H9 (cell line): ENCODE measurements around the gene NEDD4L. TPM values are rescaled to one million over a fixed set of nuclear protein-coding genes. Genes with fewer than 3 reads are reported as not detected.

Source experiments
- DNase-seq: peaks from one replicate; pipeline ENCODE4 v3.0.0-alpha.2; 2017
- H2AFZ ChIP-seq: one replicate; pipeline ENCODE4 v1.6.1; 2013; ENCODE audit warnings: mild to moderate bottlenecking, low read length, control low read depth, moderate library complexity
- H2AK5ac ChIP-seq: 2 replicates; pipeline ENCODE4 v1.6.1; 2013; ENCODE audit warnings: low read length, control low read depth, mixed read lengths; ENCODE audit not compliant: insufficient read length
- H2BK120ac ChIP-seq: one replicate; pipeline ENCODE4 v1.6.1; 2013; ENCODE audit warnings: low read depth, mild to moderate bottlenecking, low read length, control low read depth, inconsistent platforms; ENCODE audit not compliant: poor library complexity, severe bottlenecking
- H2BK12ac ChIP-seq: 2 replicates; pipeline ENCODE4 v1.6.1; 2013; ENCODE audit warnings: low read length, control low read depth, mixed read lengths, low read depth; ENCODE audit not compliant: insufficient read length
- H2BK15ac ChIP-seq: 2 replicates; pipeline ENCODE4 v1.6.1; 2013; ENCODE audit warnings: low read depth, low read length, control low read depth
- H2BK20ac ChIP-seq: one replicate; pipeline ENCODE4 v1.6.1; 2013; ENCODE audit warnings: low read depth, mild to moderate bottlenecking, low read length, control low read depth, inconsistent platforms; ENCODE audit not compliant: poor library complexity, severe bottlenecking
- H2BK5ac ChIP-seq: 2 replicates; pipeline ENCODE4 v1.6.1; 2013; ENCODE audit warnings: low read length, control low read depth, mixed read lengths; ENCODE audit not compliant: insufficient read length
- H3K14ac ChIP-seq: 2 replicates; pipeline ENCODE4 v1.6.1; 2013; ENCODE audit warnings: low read length, control low read depth; ENCODE audit not compliant: insufficient read depth
- H3K18ac ChIP-seq: 2 replicates; pipeline ENCODE4 v1.6.1; 2013; ENCODE audit warnings: low read depth, mild to moderate bottlenecking, mixed read lengths, low read length, control low read depth; ENCODE audit not compliant: insufficient read length
- H3K23ac ChIP-seq: 2 replicates; pipeline ENCODE4 v1.6.1; 2013; ENCODE audit warnings: low read length, control low read depth, mixed read lengths, low read depth; ENCODE audit not compliant: insufficient read length
- H3K23me2 ChIP-seq: 2 replicates; pipeline ENCODE4 v1.6.1; 2013; ENCODE audit warnings: low read depth, mild to moderate bottlenecking, mixed read lengths, low read length, control low read depth; ENCODE audit not compliant: insufficient read length, poor library complexity, severe bottlenecking
- H3K27ac ChIP-seq: 2 replicates; pipeline ENCODE4 v1.5.1; 2013; ENCODE audit warnings: low read length, control low read depth, mixed read lengths, low read depth; ENCODE audit not compliant: insufficient read length
- H3K27me3 ChIP-seq: 2 replicates; pipeline ENCODE4 v1.6.1; 2013; ENCODE audit warnings: low read length, control low read depth, inconsistent platforms; ENCODE audit not compliant: insufficient read depth
- H3K4ac ChIP-seq: 2 replicates; pipeline ENCODE4 v1.6.1; 2013; ENCODE audit warnings: low read depth, mild to moderate bottlenecking, control low read depth, inconsistent platforms, low read length, moderate library complexity
- H3K4me1 ChIP-seq: 2 replicates; pipeline ENCODE4 v1.6.1; 2013; ENCODE audit warnings: low read length, control low read depth, inconsistent platforms; ENCODE audit not compliant: insufficient read depth
- H3K4me2 ChIP-seq: 2 replicates; pipeline ENCODE4 v1.6.1; 2013; ENCODE audit warnings: low read length, control low read depth, mixed read lengths; ENCODE audit not compliant: insufficient read length, insufficient read depth
- H3K56ac ChIP-seq: 2 replicates; pipeline ENCODE4 v1.6.1; 2013; ENCODE audit warnings: low read depth, mild to moderate bottlenecking, mixed read lengths, low read length, control low read depth; ENCODE audit not compliant: insufficient read length
- H3K79me1 ChIP-seq: 2 replicates; pipeline ENCODE4 v1.6.1; 2013; ENCODE audit warnings: low read depth, mild to moderate bottlenecking, moderate library complexity, low read length, control low read depth, inconsistent platforms; ENCODE audit not compliant: insufficient read depth, poor library complexity, severe bottlenecking
- H3K79me2 ChIP-seq: 2 replicates; pipeline ENCODE4 v1.6.1; 2013; ENCODE audit warnings: low read length, control low read depth, inconsistent platforms; ENCODE audit not compliant: insufficient read depth
- H3K9ac ChIP-seq: 2 replicates; pipeline ENCODE4 v1.6.1; 2013; ENCODE audit warnings: low read length, control low read depth, mixed read lengths; ENCODE audit not compliant: insufficient read length; ENCODE audit errors: extremely low read depth
- H3K9me3 ChIP-seq: one replicate; pipeline ENCODE4 v1.6.1; 2013; ENCODE audit warnings: low read depth, low read length, inconsistent platforms; ENCODE audit not compliant: control insufficient read depth
- H3T11ph ChIP-seq: one replicate; pipeline ENCODE4 v1.6.1; 2013; ENCODE audit warnings: mild to moderate bottlenecking, low read length, control low read depth, inconsistent platforms
- H4K20me1 ChIP-seq: one replicate; pipeline ENCODE4 v1.6.1; 2013; ENCODE audit not compliant: control insufficient read depth, insufficient read length, insufficient read depth
- H4K5ac ChIP-seq: 2 replicates; pipeline ENCODE4 v1.6.1; 2013; ENCODE audit warnings: low read depth, mild to moderate bottlenecking, mixed read lengths, low read length, control low read depth; ENCODE audit not compliant: insufficient read length
- H4K8ac ChIP-seq: replicated peaks from 2 replicates; pipeline ENCODE4 v1.6.1; 2013; ENCODE audit warnings: low read length, control low read depth, mixed read lengths, low read depth; ENCODE audit not compliant: insufficient read length
- H4K91ac ChIP-seq: 2 replicates; pipeline ENCODE4 v1.6.1; 2013; ENCODE audit warnings: low read depth, mild to moderate bottlenecking, moderate library complexity, mixed read lengths, low read length, control low read depth; ENCODE audit not compliant: insufficient read length
- H3K27ac Mint-ChIP-seq, 3 experiments: 2 replicates in 2 of 3; 3 replicates in 1 of 3; pipeline ENCODE4 v1.8.0; 2020 to 2021; ENCODE audit warnings: mixed read lengths in 3 of 3, mild to moderate bottlenecking in 1 of 3, moderate library complexity in 1 of 3
- H3K27me3 Mint-ChIP-seq: 2 replicates; pipeline ENCODE4 v1.8.0; 2021; ENCODE audit warnings: low read depth, mild to moderate bottlenecking, moderate library complexity, mixed read lengths
- H3K36me3 Mint-ChIP-seq, 3 experiments: 2 replicates in 2 of 3; 3 replicates in 1 of 3; pipeline ENCODE4 v1.8.0; 2020 to 2021; ENCODE audit warnings: low read depth in 3 of 3, mixed read lengths in 3 of 3; ENCODE audit not compliant: insufficient read depth in 1 of 3
- H3K4me1 Mint-ChIP-seq, 2 experiments: 2 replicates each; pipeline ENCODE4 v1.8.0; 2020; ENCODE audit warnings: mixed read lengths in 2 of 2
- H3K4me3 Mint-ChIP-seq, 2 experiments: 2 replicates in 1 of 2; 3 replicates in 1 of 2; pipeline ENCODE4 v1.8.0; 2020 to 2021; ENCODE audit warnings: mild to moderate bottlenecking in 2 of 2, mixed read lengths in 2 of 2, moderate library complexity in 1 of 2
- H3K9me3 Mint-ChIP-seq, 2 experiments: 2 replicates in 1 of 2; 3 replicates in 1 of 2; pipeline ENCODE4 v1.8.0; 2020; ENCODE audit warnings: mild to moderate bottlenecking in 2 of 2, mixed read lengths in 2 of 2, moderate library complexity in 1 of 2
- WGBS: extraction: QIAGEN DNeasy Blood & Tissue Kit; methylation state at CpG from one replicate; pipeline ENCODE4 v1.1.7; 2013; ENCODE audit warnings: missing lambda C conversion rate, low lambda C conversion rate, mixed read lengths; ENCODE audit not compliant: insufficient read length; ENCODE audit errors: extremely low coverage; 5-methylcytosine and 5-hydroxymethylcytosine counted together
- total RNA-seq: library from RNA; stranded (reverse); gene quantifications from 2 replicates; pipeline ENCODE4 v1.2.1, GENCODE V29; 2021
- TF ChIP-seq, protein P1 (sequence below): fragments of 200-600 bp; sonication (generic); conservative IDR thresholded peaks from 3 replicates; pipeline ENCODE4 v1.8.0; 2021; ENCODE audit warnings: antibody characterized with exemption, mild to moderate bottlenecking

Gene NEDD4L
- total RNA-seq, 1 experiment from 2014 or later: 76.3 TPM

DNA sequence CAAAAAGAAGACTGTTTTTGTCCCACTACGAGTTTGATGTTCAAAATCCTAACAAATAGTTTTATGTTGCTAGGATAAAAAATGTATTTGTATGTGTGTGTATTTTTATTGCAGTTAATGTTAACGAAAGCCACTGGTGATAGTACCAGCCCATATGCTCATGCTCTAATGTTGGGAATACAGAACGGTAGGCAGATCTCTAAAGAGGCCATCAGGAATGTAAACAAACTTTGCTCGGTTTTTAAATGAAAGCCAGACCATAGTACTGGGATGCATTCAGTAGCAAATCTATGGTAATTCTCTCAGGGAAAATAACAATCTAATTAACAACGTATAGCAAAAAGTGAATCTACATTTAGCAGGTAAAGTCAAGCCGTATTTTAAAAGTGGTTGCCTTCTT lies 208.1 kb downstream of the NEDD4L start:
- Histone ChIP-seq H4K8ac (no peak overlapping the region), H3K79me1 (no peaks in the 10 kb centered on the region), H3T11ph (no peak overlapping the region), H3K23me2 (no peaks in the 10 kb centered on the region), H3K4ac (no peak overlapping the region), H2BK5ac (no peak overlapping the region), H3K4me2 (no peak overlapping the region), H2AK5ac (no peak overlapping the region), H3K9me3 (no peaks in the 10 kb centered on the region), H2AFZ (no peak overlapping the region), H2BK20ac (no peak overlapping the region), H3K18ac (no peak overlapping the region), H3K23ac (no peak overlapping the region), H3K4me1 (peaks cover 2% of the 10 kb centered on the region; the same call in 1 of the 2 replicates), H3K56ac (no peak overlapping the region), H3K27ac (no peak overlapping the region), H3K9ac (no peak overlapping the region), H2BK12ac (no peak overlapping the region), H3K14ac (no peak overlapping the region), H2BK15ac (no peak overlapping the region), H4K20me1 (no peaks in the 10 kb centered on the region), H4K91ac (no peak overlapping the region), H3K27me3 (no peaks in the 10 kb centered on the region), H2BK120ac (no peak overlapping the region), H3K79me2 (no peaks in the 10 kb centered on the region), H4K5ac (no peak overlapping the region)
- peaks cover 2 to 9% (median 3%) of the 10 kb centered on the region in 3 experiments; a peak in 5 of 7 replicates for H3K36me3 Mint-ChIP-seq
- no peak for DNase-seq
- H3K27me3 Mint-ChIP-seq: no peaks in the 10 kb centered on the region
- no peaks in the 10 kb centered on the region for H3K9me3 Mint-ChIP-seq
- peaks cover 42 to 56% of the 10 kb centered on the region in 2 experiments for H3K4me1 Mint-ChIP-seq
- TF ChIP-seq, protein P1, sequence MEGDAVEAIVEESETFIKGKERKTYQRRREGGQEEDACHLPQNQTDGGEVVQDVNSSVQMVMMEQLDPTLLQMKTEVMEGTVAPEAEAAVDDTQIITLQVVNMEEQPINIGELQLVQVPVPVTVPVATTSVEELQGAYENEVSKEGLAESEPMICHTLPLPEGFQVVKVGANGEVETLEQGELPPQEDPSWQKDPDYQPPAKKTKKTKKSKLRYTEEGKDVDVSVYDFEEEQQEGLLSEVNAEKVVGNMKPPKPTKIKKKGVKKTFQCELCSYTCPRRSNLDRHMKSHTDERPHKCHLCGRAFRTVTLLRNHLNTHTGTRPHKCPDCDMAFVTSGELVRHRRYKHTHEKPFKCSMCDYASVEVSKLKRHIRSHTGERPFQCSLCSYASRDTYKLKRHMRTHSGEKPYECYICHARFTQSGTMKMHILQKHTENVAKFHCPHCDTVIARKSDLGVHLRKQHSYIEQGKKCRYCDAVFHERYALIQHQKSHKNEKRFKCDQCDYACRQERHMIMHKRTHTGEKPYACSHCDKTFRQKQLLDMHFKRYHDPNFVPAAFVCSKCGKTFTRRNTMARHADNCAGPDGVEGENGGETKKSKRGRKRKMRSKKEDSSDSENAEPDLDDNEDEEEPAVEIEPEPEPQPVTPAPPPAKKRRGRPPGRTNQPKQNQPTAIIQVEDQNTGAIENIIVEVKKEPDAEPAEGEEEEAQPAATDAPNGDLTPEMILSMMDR: no peak
- no CpG with 5 or more reads among the region's 6 CpGs for WGBS
- H3K4me3 Mint-ChIP-seq: no peak overlapping the region
- peak overlapping the region in 1 of 3 experiments; percentile 74; a peak in 1 of 7 replicates for H3K27ac Mint-ChIP-seq
